T47D (cell line): ENCODE measurements around the gene SMIM29.
"Not testable (repeated sequence)": the region's sequence is repeated elsewhere in the genome, so short reads cannot be mapped to it uniquely, and the experiment has no call there.

Source experiments
- DNase-seq, 2 experiments: peaks; one replicate each; pipeline versions ENCODE4 v3.0.0 to v3.0.0-alpha.2; 2011 to 2012; ENCODE audit warnings: low read depth in 1 of 2, low spot score in 1 of 2
- JUND ChIP-seq: IDR thresholded peaks from 2 replicates; pipeline ENCODE4 v1.6.1; 2012; ENCODE audit warnings: low read depth
- in situ Hi-C: cut with HindIII; loops from 2 replicates; pipeline ENCODE4 v1.10.0; 2016; ENCODE audit warnings: low sequenced_read_pairs, low pct_unique_long_range_greater_than_20kb

The SMIM29 gene

DNA sequence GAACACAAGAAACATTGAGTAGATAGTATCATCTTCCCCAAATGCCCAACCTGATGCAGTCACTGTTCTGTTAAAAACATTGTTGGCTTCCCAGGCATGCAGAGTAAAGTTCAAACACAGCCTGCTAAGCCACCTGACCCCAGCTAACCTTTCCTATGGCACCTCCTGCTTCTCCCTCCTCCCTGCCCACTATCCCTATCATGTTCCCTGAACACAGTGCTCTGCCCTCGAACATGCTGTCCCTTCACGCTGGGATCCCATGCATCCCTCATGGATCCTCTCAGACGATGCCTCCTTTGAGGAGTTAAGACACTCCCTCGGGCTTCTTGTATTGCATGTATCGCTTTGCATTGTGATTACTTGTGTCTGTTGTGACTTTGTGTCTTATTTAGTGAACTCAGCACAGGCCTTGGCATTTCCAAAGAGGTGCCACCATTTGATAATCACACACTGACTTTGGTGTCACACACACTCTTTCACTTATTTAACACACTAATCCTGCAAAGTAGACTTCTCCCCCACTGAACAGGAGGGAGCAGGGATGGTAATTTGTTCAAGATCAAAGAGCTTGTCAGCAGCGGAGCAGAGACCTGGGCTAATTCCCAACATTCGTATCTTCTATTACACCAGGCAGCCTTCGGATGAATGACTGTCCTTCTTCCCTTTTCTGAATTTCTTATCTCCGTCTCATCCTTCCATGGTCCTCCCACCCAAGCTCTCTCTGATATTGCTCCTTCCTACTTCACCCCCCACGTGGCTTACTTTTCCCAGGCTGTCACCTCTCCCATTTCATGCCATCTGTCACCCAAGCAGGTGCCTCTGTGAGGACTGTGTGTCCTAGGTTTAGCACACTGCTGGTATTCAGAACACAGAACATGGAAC, 28.3 kb upstream of the SMIM29 start:
- in situ Hi-C loops = no loop called here
- TF ChIP-seq JUND = no peak
- no peak for DNase-seq

DNA sequence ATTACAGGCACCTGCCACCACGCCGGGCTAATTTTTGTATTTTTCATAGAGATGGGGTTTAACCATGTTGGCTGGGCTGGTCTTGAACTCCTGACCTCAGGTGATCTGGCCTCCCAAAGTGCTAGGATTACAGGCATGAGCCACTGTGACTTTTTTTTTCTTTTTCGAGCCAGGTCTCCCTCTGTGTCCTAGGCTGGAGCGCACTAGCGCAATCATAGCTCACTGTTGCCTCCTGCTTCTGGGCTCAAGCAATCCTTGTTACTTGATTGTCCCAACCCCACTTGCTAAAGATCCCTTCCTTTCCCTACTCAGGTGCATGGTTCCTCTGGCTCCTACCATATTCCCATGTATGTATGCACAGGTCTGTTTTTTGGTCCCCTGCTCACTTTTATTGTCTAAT, 27.4 kb upstream of the SMIM29 start:
- no peak for DNase-seq
- TF ChIP-seq JUND = no peak
- in situ Hi-C loops = no loop called here

DNA sequence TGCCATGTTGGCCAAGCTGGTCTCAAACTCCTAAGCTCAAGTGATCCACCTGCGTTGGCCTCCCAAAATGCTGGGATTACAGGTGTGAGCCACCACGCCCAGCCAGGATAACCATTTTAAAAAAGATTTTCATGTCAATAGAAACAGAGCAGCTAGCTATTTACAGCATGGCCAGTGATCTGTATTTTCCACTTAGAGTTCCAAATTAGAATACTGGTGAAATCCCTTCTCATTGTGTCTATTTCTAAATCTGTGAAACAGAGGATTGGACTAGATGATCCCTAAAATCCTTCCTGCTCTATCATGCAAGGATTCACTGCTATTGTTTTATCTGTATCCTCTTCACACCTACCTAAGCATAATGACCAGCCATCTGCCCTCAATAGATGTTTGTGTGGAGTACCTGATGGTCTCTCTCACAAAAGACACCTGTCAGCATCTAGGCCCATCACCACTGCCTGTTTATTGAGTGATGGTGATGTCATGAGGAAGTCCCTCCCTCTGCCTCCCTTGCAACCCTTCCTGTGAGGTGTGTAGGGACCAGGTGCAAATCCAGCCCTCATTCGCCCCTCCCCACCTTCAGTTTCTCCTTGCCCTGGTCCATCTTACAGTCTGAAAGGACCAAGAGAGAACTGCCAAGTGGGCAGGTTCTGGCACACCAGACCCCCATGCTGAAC, 26.5 kb upstream of the SMIM29 start:
- no peak for DNase-seq
- in situ Hi-C loops = no loop called here
- no peak for TF ChIP-seq JUND

DNA sequence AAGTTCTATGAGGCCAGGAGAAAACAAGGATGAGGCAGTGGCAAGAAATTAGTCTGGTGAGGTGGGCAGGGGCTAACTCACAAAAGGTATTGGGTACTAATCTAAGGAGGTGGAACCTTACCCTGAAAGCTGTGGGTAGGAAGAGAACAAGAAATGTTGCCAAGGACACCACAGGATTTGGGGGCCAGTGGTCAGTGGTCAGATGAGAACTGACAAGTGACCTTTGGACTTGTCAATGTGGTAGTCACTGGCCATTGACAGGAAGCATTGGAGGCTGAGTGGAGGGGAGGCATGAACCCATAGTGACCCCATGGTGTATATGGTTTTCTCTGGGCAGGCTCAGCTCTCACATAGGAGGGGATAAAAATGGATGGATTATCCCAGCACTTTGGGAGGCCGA, 25.3 kb upstream of the SMIM29 start:
- TF ChIP-seq JUND = no peak
- in situ Hi-C loops = no loop called here
- DNase-seq = no peak

DNA sequence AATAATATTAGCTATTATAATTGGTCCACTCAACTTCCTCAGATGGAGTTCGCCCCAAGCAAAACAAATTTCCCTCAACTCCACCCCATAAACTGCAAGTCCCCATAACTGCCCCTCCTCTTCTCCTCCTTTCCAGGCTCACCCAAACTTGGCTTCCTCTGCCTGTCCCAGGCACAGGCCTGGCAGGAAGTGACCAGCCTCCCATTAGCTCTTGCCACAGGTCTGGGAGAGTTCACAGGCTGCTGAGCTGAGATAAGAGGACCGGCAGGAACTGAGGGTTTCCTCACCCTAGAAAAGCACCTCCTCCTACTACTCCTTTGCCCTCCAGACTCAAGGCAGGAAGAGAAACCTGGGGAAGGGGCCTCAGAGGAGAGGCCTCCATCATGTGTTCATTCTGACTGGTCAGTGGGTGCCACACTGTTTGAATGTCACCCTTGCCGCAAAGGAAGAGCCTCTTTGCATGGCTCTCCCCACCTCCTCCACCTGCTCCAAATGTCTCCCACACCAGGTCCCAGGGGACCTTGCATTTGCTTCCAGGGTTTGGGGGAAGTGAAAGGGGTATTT, 24.5 kb upstream of the SMIM29 start:
- TF ChIP-seq JUND = no peak
- DNase-seq = no peak
- in situ Hi-C loops = no loop called here

DNA sequence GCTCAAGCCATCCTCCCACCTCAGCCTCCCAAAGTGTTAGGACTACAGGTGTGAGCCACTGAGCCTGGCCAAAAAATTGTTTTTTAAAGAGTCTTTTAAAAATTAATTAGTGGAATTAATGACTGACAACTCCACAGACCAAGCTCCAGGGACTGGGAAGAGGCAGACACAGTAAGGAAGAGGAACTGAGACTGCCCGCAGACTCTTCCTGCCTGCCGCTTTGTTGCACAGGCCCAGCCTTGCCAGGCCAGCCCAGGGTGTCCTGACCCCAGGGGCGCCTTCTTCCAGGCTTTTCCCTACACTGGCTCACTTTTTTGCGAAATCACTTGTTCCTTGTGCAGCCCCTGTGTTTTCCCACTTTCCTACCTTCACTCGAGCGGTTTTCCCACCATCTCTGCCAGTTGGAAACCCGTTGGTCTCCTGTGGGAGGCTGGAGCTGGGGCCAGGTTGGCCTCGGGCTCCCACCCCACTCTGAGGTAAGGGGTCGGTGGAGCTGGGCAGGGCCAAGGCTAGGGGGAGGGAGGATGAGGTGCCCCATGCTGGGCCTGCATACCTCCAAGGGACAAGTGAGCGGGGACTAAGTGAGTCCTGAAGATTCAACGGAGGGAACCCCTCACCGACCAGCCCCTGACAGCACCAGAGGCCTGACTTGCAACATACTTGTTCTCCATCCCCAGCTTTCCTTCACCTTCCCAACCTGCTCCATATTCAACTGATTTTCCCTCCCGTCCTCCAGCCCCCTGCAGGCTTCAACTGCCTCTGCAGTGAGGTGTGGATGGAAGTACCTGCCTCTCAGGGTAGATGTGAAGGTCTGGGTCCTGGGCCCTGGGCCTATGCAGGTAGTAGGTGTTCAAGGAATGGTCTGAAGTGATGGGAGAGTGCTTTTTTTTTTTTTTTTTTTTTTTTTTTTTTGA, 23.5 kb upstream of the SMIM29 start:
- no peak for DNase-seq
- in situ Hi-C loops = no loop called here
- no peak for TF ChIP-seq JUND

DNA sequence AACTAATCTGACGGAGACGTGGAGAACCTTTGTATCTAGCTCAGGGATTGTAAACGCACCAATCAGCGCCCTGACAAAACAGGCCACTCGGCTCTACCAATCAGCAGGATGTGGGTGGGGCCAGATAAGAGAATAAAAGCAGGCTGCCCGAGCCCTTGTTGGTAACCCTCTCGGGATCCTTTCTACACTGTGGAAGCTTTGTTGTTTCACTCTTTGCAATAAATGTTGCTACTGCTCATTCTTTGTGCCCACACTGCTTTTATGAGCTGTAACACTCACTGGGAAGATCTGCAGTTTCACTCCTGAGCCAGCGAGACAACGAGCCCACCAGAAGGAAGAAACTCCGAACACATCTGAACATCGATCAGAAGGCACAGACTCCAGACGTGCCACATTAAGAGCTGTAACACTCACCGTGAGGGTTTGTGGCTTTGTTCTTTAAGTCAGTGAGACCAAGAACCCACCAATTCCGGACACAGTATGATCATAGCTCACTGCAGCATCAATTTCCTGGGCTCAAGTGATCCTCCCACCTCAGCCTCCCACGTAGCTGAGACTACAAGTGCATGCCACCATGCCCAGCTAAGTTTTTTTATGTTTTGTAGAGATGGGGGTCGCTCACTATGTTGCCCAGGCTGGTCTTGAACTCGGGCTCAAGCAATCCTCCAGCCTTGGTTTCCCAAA, 21.0 kb upstream of the SMIM29 start:
- DNase-seq, in situ Hi-C loops: not testable (repeated sequence)

DNA sequence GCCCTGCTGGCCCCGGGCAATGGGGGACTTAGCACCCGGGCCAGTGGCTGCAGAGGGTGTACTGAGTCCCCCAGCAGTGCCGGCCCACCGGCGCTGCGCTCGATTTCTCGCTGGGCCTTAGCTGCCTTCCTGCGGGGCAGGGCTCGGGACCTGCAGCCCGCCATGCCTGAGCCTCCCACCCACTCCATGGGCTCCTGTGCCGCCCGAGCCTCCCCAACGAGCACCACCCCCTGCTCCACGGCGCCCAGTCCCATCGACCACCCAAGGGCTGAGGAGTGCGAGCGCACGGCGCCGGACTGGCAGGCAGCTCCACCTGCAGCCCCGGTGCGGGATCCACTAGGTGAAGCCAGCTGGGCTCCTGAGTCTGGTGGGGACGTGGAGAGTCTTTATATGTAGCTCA, 20.3 kb upstream of the SMIM29 start:
- DNase-seq, in situ Hi-C loops: not testable (repeated sequence)

DNA sequence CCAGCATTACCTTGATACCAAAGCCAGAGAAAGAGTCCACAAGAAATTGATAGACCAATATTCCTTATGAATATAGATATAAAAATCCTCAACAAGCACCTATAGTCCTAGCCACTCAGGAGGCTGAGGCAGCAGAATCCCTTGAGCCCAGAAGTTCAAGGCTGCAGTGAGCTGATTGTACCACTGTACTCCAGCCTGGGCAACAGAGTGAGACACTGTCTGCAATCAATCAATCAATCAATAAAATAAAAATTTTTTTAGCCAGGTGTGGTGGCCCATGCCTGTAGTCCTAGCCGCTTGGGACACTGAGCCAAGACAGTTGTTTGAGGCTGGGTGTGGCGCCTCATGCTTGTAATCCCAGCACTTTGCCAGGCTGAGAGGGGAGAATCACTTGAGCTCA, 18.9 kb upstream of the SMIM29 start:
- DNase-seq = no peak
- TF ChIP-seq JUND = no peak
- in situ Hi-C loops = no loop called here

DNA sequence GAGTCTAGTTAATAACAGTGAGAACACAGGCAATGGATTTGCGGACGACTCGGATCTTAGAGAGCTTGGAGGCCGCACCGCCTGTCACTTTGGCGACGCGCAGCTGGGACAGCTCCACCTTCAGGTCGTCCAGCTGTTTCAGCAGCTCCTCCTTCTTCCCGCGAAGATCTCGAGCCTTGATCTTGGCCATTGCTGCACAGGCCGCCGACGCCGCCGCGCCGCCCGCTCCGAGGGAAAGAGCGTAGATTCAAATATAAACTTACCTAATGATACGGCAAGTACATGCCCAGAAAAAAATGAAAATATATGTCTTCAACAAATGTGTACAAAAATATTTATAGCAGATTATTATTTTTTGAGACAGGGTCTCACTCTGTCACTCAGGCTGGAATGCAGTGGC, 14.7 kb upstream of the SMIM29 start:
- DNase-seq, in situ Hi-C loops: not testable (repeated sequence)

DNA sequence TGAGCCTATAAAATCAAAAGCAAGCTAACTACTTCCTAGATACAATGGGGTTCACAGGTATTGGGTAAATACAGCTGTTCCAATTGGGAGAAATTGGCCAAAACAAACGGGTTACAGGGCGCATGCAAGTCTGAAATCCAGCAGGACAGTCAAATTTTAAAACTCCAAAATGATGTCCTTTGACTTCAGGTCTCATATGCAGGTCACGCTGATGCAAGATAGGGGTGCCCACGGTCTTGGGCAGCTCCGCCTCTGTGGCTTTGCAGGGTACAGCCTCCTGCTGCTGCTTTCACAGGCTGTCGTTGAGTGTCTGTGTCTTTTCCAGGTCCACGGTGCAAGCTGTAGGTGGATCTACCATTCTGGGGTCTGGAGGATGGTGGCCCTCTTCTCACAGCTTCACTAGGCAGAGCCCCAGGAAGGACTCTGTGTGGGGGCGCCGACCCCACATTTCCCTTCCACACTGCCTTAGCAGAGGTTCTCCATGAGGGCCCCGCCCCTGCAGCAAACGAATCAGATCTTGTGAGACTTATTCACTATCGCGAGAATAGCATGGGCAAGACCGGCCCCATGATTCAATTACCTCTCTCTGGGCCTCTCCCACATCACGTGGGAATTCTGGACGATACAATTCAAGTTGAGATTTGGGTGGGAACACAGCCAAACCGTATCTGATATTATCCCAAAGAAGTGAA, 11.9 kb upstream of the SMIM29 start:
- no peak for DNase-seq
- TF ChIP-seq JUND = no peak
- in situ Hi-C loops = no loop called here
